Measurements from ENCODE around the gene BCL2A1.
"Not testable (repeated sequence)": the region's sequence is repeated elsewhere in the genome, so short reads cannot be mapped to it uniquely, and the experiment has no call there.

Gene BCL2A1

DNA sequence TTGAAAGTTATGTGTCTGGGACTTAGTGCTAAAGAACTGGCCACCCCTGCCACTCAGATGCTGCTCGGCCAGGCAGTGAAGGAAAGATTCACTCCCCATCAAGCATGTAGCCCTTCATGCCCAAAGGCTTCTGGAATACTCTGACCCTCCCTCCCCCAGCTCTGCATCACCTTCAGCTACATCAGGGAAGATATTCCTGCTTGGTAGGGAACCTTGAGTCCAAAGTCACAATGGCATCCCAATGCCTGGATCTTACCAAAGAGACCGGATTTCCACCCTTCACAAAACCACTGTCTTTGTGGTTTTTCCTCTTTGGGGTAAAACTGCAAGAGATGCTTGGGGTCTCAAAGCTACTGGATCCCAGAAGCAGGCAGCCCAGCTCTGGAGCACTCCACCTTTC, 18.2 kb upstream of the BCL2A1 start:
- no peak for DNase-seq (ENCODE audit: low spot score)

GRCh38 chr15:79988448-79989117, 17.6 kb upstream of the BCL2A1 start:
- no peak for DNase-seq (ENCODE audit: low spot score)

- no peak for DNase-seq (ENCODE audit: low spot score)
Measured at GRCh38 chr15:79987969-79988368, 17.0 kb upstream of the BCL2A1 start.

DNA sequence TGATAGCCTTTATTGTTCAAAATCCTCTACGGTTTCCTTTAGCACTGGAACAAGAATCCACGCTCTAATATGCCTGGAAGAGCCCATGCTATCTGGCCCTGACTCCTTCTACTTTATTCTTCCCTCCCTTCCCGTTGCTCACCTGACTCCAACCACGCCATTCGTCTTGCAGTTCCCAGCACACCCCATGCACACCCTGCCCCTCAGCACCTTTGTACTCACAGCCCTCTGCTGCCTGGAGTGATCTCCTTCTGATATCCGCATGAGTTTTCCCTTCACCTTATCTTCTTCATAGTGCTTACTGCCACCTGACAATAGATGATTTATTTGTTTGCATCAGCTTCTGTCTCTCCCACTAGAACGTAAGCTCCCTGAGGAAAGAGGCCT, 16.6 kb upstream of the BCL2A1 start:
- DNase-seq (ENCODE audit: low spot score) = no peak

GRCh38 chr15:79981831-79982455, 10.9 kb upstream of the BCL2A1 start:
- no peak for DNase-seq (ENCODE audit: low spot score)

DNA sequence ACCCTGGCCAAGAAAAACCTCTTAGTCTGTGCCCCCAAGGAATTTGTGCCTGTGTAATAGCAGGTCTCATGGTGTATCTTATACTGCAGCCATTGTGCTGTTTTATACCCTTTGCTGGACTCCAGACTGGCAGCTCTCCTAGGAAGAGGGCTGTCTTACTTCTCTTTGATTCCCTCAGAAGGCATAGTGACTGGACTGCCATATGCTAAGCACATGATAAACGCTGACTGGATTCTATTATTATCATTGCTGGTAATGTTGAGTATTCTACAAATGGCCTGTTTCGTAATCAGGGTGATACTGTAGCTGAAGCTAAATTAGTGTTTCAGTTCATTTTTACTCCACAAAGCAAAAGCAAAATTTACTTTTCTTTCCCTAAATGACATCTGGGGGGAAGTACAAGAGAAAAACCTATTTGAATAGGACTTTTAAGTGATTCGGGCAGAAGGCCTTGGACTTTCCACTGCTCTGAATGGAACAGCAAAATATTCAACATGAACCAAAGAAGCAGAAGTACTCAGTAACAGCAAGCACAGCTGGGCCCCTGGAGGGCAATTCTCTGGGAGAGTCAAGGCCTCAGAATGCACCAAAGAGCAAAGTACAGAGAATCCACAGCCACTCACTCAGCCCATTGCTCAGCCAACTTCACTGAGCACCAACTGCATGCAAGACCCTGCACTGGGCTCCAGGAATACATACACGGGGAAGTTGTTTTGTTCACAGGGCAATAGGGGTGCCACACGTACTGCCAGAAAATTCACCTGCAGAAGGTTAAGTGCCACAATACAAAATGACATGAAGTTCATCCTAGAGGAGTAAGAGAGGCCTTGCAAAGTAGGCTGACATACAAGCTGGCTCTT, 7.9 kb upstream of the BCL2A1 start:
- DNase-seq (ENCODE audit: low spot score) = no peak

GRCh38 chr15:79978260-79978654, 7.3 kb upstream of the BCL2A1 start:
- DNase-seq (ENCODE audit: low spot score) = no peak

- no peak for DNase-seq (ENCODE audit: low spot score)
Measured at GRCh38 chr15:79977431-79978054, 6.5 kb upstream of the BCL2A1 start.

GRCh38 chr15:79973456-79974195, 2.6 kb upstream of the BCL2A1 start:
- no peak for DNase-seq (ENCODE audit: low spot score)

DNA sequence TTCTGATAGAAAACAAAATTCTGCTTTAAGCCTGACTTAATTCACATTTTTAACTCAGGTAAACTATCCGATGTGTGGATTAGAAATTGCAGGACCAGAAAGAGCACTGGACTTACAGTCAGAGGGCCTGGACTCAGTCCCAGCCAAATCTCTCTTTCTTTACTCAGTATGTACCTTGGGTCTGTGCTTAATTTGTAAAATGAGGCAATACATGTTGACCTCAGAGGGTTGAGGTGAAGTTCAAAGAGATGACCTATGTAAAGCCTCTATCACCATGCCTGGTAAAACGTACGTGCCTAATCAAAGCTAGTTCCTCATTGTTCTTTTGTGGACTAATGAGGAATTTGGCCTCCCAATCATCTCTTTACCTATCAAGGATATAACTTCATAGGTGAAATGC, 1.9 kb upstream of the BCL2A1 start:
- DNase-seq (ENCODE audit: low spot score) = no peak

- DNase-seq (ENCODE audit: low spot score) = no peak
Measured at GRCh38 chr15:79970181-79970580, 815 bp downstream of the BCL2A1 start.

DNA sequence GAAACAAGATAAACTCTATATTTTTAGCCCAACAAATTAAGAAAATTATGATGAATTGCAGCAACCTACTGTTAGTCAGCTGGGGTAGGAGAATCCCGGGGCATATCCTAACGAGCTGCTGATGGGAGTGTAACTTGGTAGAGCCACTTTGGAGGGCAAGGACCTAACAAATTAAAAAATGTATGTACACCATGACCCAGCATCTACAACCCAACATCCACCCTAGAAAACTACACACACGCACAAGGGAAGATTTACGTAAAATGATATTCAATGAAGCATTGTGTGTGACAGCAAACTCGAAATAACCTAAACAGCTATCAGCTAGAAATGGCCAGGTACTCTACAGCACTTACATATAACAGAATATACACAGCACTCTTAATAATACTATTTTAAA, 1.9 kb downstream of the BCL2A1 start:
- DNase-seq (ENCODE audit: low spot score) = no peak

- DNase-seq (ENCODE audit: low spot score) = peak; percentile 85
Measured at GRCh38 chr15:79967298-79968182, 3.5 kb downstream of the BCL2A1 start.

DNA sequence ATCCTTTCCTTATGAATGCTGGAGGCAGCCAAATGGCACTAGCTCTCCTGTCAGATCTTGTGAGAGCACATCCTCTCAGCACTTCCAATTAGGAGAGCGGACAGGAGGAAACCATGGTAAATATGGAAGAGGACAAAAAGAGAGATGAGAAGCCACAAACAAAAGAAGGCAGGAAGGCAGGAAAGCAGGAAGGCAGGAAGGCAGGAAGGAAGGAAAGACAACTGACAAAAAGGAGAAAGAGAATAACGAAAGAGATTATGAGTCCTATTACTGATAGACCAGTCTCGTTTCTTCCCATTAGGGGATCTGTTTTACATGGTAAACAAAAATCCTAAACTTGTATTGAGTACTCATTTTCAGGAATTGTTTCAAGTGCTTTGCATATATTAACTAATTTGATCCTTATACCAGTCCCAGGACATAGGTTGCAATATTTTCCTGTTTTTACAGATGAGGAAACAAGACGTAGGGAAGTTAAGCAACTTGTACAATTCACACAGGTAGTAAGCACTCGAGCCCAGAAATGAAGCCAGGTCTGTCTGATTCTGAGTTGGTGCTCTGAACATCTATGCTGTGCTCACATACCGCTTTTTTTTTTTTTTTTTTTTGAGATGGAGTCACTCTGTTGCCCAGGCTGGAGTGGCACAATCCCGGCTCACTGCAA, 4.2 kb downstream of the BCL2A1 start:
- DNase-seq (ENCODE audit: low spot score) = no peak

GRCh38 chr15:79965846-79966630, 5.0 kb downstream of the BCL2A1 start:
- peak; percentile 62 for DNase-seq (ENCODE audit: low spot score)

- no peak for DNase-seq (ENCODE audit: low spot score)
Measured at GRCh38 chr15:79964232-79964805, 6.7 kb downstream of the BCL2A1 start.

DNA sequence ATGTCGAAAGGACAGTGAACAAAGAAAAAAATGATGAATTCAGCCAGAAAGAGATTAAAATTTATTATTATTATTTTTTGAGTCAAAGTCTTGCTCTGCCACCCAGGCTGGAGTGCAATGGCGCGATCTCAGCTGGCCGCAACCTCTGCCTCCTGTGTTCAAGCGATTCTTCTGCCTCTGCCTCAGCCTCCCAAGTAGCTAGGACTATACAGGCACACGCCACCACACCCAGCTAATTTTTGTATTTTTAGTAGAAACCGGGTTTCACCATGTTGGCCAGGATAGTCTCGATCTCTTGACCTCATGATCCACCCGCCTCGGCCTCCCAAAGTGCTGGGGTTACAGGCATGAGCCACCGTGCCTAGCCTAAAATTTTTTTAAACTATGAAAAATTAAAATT, 8.1 kb downstream of the BCL2A1 start:
- DNase-seq (ENCODE audit: low spot score) = not testable (repeated sequence)

DNA sequence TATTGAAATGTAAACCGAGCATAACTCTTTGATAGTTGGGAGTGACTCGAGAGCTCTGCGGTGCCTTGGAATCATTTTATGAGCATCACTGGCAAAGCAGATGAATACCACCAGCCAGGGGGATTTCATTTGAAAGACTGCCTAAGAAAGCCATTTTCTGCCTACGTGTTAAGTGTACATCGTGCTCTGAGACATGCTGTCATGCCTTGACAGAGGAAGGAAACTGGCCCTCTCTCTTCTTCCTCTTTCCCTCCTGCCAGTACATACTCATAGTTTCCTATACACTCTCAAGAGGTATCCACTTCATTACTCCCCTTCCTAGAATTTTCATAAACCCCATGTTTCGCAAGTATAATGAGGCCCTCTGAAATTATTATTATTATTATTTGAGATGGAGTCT, 8.8 kb downstream of the BCL2A1 start:
- no peak for DNase-seq (ENCODE audit: low spot score)

DNA sequence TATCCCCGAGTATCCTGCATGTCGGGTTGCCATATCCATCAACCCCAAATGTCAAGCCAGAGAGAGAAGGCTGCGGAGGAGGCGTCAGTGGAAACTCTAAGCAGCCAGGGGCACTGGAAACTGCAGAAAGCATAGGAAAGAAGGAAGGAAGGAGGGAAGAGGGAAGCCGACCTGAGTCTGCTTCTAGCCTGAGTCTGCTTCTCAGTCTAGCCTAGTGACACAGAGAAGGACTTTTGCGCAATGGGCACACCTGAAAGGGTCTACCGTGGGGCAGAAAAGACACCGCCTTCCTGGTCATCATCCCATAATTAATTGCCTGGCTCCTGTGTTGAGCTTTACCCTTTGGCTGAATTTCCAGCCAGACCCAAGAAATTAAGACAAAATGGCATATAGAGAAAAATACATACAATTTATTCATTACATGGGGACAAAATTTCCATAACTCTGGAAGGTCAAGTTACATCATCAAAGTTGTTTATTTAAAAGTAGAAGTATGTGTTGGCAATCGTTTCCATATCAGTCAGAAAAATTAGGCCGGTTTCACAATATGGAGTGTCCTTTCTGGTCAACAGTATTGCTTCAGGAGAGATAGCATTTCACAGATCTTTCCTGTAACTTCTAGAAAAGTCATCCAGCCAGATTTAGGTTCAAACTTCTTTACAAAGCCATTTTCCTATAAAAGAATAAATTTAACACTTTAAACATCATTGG, 10.3 kb downstream of the BCL2A1 start:
- DNase-seq (ENCODE audit: low spot score) = no peak
